CD4-positive, alpha-beta T cell (primary cell): ENCODE measurements around the gene FOXJ3. TPM values are rescaled to one million over a fixed set of nuclear protein-coding genes. Genes with fewer than 3 reads are reported as not detected.

ENCODE experiments used
- ATAC-seq: fragments of 200-7000 bp; cut with Tn5 transposase; one replicate; pipeline ENCODE4 v1.10.0; 2022; ENCODE audit warnings: mild to moderate bottlenecking; ENCODE audit not compliant: poor library complexity
- CTCF ChIA-PET: fragments of 350-600 bp; sonication (Branson Sonifier 250); formaldehyde crosslinking; loops from one replicate; lab custom pipeline; 2021; ENCODE audit warnings: antibody characterized with exemption, inconsistent platforms; lab: Charles Lee
- POLR2A ChIA-PET: fragments of 350-600 bp; sonication (Branson Sonifier 250); formaldehyde crosslinking; loops from one replicate; lab custom pipeline; 2021; ENCODE audit warnings: antibody characterized with exemption, inconsistent platforms; lab: Charles Lee
- DNase-seq, 14 experiments: peaks; one replicate each; pipeline ENCODE4 v3.0.0-alpha.2; 2013 to 2020; ENCODE audit warnings: mixed read lengths in 2 of 14
- H3K27ac ChIP-seq, 2 donors: one replicate each; pipeline versions ENCODE4 v1.5.1 to v1.7.0; 2013; ENCODE audit warnings: low read length in 2 of 2, low read depth in 1 of 2, mild to moderate bottlenecking in 1 of 2
- H3K27me3 ChIP-seq, 2 experiments: 1 replicate in 1 of 2; 2 replicates in 1 of 2; pipeline versions ENCODE4 v1.6.1 to v1.7.0; 2013; ENCODE audit warnings: low read length in 2 of 2, control low read depth in 1 of 2, mild to moderate bottlenecking in 1 of 2, moderate library complexity in 1 of 2; ENCODE audit not compliant: insufficient read depth in 2 of 2, control insufficient read depth in 1 of 2
- H3K36me3 ChIP-seq: one replicate; pipeline ENCODE4 v1.6.1; 2013; ENCODE audit warnings: low read length, control low read depth; ENCODE audit not compliant: insufficient read depth
- H3K4me1 ChIP-seq: one replicate; pipeline ENCODE4 v1.6.1; 2013; ENCODE audit warnings: low read length, control low read depth; ENCODE audit not compliant: insufficient read depth
- H3K4me3 ChIP-seq: one replicate; pipeline ENCODE4 v1.5.1; 2013; ENCODE audit warnings: mild to moderate bottlenecking, low read length, moderate library complexity
- H3K9me3 ChIP-seq, 2 experiments: 1 replicate in 1 of 2; 2 replicates in 1 of 2; pipeline versions ENCODE4 v1.6.1 to v1.7.0; 2013; ENCODE audit warnings: low read length in 2 of 2, mild to moderate bottlenecking in 2 of 2, control low read depth in 1 of 2, moderate library complexity in 1 of 2; ENCODE audit not compliant: control insufficient read depth in 1 of 2, insufficient read depth in 1 of 2
- H3K27ac Mint-ChIP-seq: one replicate; pipeline ENCODE4 v1.8.0; 2020; ENCODE audit warnings: mixed read lengths
- H3K27me3 Mint-ChIP-seq: one replicate; pipeline ENCODE4 v1.8.0; 2021; ENCODE audit warnings: mixed read lengths
- H3K36me3 Mint-ChIP-seq: one replicate; pipeline ENCODE4 v1.8.0; 2021; ENCODE audit warnings: low read depth, mixed read lengths
- H3K4me1 Mint-ChIP-seq: one replicate; pipeline ENCODE4 v1.8.0; 2021; ENCODE audit warnings: low read depth, mixed read lengths
- H3K4me3 Mint-ChIP-seq: one replicate; pipeline ENCODE4 v1.8.0; 2020; ENCODE audit warnings: mild to moderate bottlenecking, mixed read lengths
- H3K9me3 Mint-ChIP-seq: one replicate; pipeline ENCODE4 v1.8.0; 2020; ENCODE audit warnings: mixed read lengths
- intact Hi-C, 2 experiments: fragments of 100-400 bp; cut with DNase I in 1 of 2; cut with micrococcal nuclease in 1 of 2; formaldehyde crosslinking; loops; one replicate each; pipeline versions ENCODE4 v1.15.1 to v1.9.0; 2023 to 2025; cut with DNase I, micrococcal nuclease
- total RNA-seq, 174 experiments: library from RNA in 2 of 174; stranded (reverse) in 2 of 174; gene quantifications; one replicate each; pipeline ENCODE4 v1.2.3 and lab custom pipeline; 2021 to 2026
- TF ChIP-seq, protein P1 (sequence below): fragments of 200-600 bp; IDR thresholded peaks from one replicate; pipeline ENCODE4 v1.8.0; 2022; ENCODE audit warnings: antibody characterized with exemption, mild to moderate bottlenecking

FOXJ3 gene
- total RNA-seq, 2 experiments from 2014 or later, result 73.1 to 74.9 TPM

DNA sequence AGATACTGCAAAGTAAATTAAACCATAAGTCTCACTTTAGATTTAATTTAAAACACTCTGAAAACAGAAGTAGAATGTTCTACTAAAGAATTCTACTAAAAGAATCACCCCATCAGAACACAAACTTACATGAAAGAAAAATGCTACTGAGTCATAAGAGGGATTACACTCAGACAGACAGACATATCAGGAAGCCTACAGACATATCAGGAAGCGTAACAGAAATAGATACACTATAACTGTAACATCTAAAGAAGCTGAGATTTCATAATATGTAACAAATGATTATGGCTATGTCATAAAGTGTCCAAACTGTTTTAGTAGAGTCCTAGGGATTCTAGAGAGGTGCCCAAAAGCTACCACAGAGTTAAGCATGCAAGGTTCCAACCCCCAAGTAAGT is 23.9 kb downstream of the FOXJ3 start:
- Histone ChIP-seq H3K9me3 (no peaks in the 10 kb centered on the region), H3K36me3 (peaks cover 11% of the 10 kb centered on the region), H3K4me1 (peaks cover 8% of the 10 kb centered on the region), H3K27me3 (no peaks in the 10 kb centered on the region), H3K4me3 (no peak overlapping the region), H3K27ac (no peak overlapping the region)
- ChIA-PET POLR2A (no interaction called here), CTCF (interaction anchor here (1.2 kb wide), 1 partner anchor 23 kb away, joined by 3 read pairs; no protein-coding TSS in a partner anchor)
- Mint-ChIP-seq H3K36me3 (peaks cover 42% of the 10 kb centered on the region), H3K4me1 (peaks cover 76% of the 10 kb centered on the region), H3K9me3 (no peaks in the 10 kb centered on the region), H3K27me3 (no peaks in the 10 kb centered on the region), H3K4me3 (no peak overlapping the region), H3K27ac (no peak overlapping the region)
- no peak for ATAC-seq
- DNase-seq, result no peak
- intact Hi-C loops, result loop anchor here in 1 of 2 experiments (10.0 kb wide), 1 partner anchor 454 kb away; the partner anchor contains the start of genes C1orf50 and P3H1
- TF ChIP-seq, protein P1, sequence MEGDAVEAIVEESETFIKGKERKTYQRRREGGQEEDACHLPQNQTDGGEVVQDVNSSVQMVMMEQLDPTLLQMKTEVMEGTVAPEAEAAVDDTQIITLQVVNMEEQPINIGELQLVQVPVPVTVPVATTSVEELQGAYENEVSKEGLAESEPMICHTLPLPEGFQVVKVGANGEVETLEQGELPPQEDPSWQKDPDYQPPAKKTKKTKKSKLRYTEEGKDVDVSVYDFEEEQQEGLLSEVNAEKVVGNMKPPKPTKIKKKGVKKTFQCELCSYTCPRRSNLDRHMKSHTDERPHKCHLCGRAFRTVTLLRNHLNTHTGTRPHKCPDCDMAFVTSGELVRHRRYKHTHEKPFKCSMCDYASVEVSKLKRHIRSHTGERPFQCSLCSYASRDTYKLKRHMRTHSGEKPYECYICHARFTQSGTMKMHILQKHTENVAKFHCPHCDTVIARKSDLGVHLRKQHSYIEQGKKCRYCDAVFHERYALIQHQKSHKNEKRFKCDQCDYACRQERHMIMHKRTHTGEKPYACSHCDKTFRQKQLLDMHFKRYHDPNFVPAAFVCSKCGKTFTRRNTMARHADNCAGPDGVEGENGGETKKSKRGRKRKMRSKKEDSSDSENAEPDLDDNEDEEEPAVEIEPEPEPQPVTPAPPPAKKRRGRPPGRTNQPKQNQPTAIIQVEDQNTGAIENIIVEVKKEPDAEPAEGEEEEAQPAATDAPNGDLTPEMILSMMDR, result no peak

DNA sequence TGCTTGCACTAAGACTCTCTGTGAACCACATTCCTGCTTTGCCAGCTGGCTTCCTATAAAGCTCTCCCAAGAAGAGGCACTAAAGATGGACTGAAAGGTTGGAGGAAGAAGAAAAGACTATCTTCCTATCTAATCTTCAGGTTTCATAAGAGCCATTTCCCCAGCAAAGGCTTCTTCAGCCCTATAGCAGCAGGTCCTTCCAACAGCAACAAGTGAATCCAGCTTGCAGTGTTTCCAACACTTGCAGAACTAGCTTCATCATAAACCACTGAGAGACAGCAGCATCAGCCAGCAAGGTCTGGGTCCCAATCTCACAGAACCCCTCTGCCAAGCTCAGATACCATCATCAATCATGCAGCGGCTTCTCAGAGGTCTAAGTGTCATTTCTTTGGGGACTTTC is 28.1 kb downstream of the FOXJ3 start:
- DNase-seq, result no peak
- Mint-ChIP-seq H3K27me3 (no peaks in the 10 kb centered on the region), H3K4me1 (peaks cover 59% of the 10 kb centered on the region), H3K9me3 (peaks cover under 1% of the 10 kb centered on the region), H3K27ac (no peak overlapping the region), H3K4me3 (no peak overlapping the region), H3K36me3 (peaks cover 75% of the 10 kb centered on the region)
- no peaks in the 10 kb centered on the region for H3K27me3 ChIP-seq
- no peaks in the 10 kb centered on the region for H3K4me1 ChIP-seq
- ChIA-PET CTCF (no interaction called here), POLR2A (interaction anchor here (1.0 kb wide), 1 partner anchor 460 kb away, joined by 3 read pairs; the partner anchor contains the start of genes C1orf50 and P3H1)
- TF ChIP-seq, protein P1, result no peak
- H3K4me3 ChIP-seq, result no peak overlapping the region
- ATAC-seq, result no peak
- intact Hi-C loops, result no loop called here
- H3K36me3 ChIP-seq, result peaks cover 15% of the 10 kb centered on the region
- H3K27ac ChIP-seq, result no peak overlapping the region
- peaks cover 4 to 5% of the 10 kb centered on the region in 2 experiments for H3K9me3 ChIP-seq

DNA sequence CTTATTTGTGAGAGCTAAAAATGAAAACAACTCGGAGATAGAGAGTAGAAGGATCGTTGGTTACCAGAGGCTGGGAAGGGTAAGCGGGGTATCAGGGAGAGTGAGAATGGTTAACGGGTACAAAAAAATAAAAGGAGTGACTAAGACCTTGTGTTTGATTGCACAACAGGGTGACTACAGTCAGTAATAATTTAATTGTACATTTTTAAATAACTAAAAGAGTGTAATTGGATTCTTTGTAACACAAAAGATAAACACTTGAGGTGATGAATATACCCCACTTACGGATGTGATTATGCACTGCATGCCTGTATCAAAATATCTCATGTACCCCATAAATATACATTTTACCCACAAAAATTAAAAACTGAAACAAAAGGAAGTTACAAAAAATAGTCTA is 29.4 kb downstream of the FOXJ3 start:
- ATAC-seq (no peak), DNase-seq (no peak)
- intact Hi-C loops, result no loop called here
- H3K9me3 ChIP-seq, result peaks cover 9 to 10% of the 10 kb centered on the region in 2 experiments
- no peak overlapping the region for H3K27ac ChIP-seq
- no peak overlapping the region for H3K27ac Mint-ChIP-seq
- H3K36me3 Mint-ChIP-seq, result peaks cover 76% of the 10 kb centered on the region
- no peak overlapping the region for H3K4me3 Mint-ChIP-seq
- peaks cover 56% of the 10 kb centered on the region for H3K4me1 Mint-ChIP-seq
- peaks cover 4% of the 10 kb centered on the region for H3K9me3 Mint-ChIP-seq
- H3K4me1 ChIP-seq, result peaks cover under 1% of the 10 kb centered on the region
- no peaks in the 10 kb centered on the region for H3K27me3 Mint-ChIP-seq
- no peaks in the 10 kb centered on the region for H3K27me3 ChIP-seq
- ChIA-PET POLR2A (no interaction called here), CTCF (interaction anchor here (0.7 kb wide), 1 partner anchor 90 kb away, joined by 3 read pairs; no protein-coding TSS in a partner anchor)
- H3K36me3 ChIP-seq, result peaks cover 22% of the 10 kb centered on the region
- TF ChIP-seq, protein P1, result no peak
- H3K4me3 ChIP-seq, result no peak overlapping the region
